Skeletal muscle tissue (tissue), 4 donors: ENCODE measurements around the gene XKR7. TPM values are rescaled to one million over a fixed set of nuclear protein-coding genes. Genes with fewer than 3 reads are reported as not detected.

Source experiments
- H3K27ac ChIP-seq: one replicate; pipeline ENCODE4 v1.7.0; 2013; ENCODE audit warnings: mild to moderate bottlenecking, low read depth, low read length, inconsistent platforms
- H3K27me3 ChIP-seq, 3 donors: one replicate each; pipeline ENCODE4 v1.7.0; 2013; ENCODE audit warnings: low read length in 3 of 3; ENCODE audit not compliant: control insufficient read depth in 3 of 3, insufficient read depth in 3 of 3
- H3K36me3 ChIP-seq, 3 donors: one replicate each; pipeline ENCODE4 v1.7.0; 2013; ENCODE audit warnings: low read length in 3 of 3; ENCODE audit not compliant: control insufficient read depth in 3 of 3, insufficient read depth in 3 of 3
- H3K4me1 ChIP-seq, 3 donors: one replicate each; pipeline ENCODE4 v1.7.0; 2013; ENCODE audit warnings: low read length in 3 of 3, mild to moderate bottlenecking in 3 of 3; ENCODE audit not compliant: control insufficient read depth in 3 of 3, insufficient read depth in 3 of 3
- H3K4me3 ChIP-seq, 3 donors: one replicate each; pipeline ENCODE4 v1.7.0; 2013; ENCODE audit warnings: low read length in 3 of 3
- H3K9ac ChIP-seq, 3 donors: one replicate each; pipeline ENCODE4 v1.7.0; 2013; ENCODE audit warnings: low read length in 3 of 3, mild to moderate bottlenecking in 3 of 3, moderate library complexity in 2 of 3, low read depth in 1 of 3
- H3K9me3 ChIP-seq, 3 donors: one replicate each; pipeline ENCODE4 v1.7.0; 2013; ENCODE audit warnings: low read length in 3 of 3; ENCODE audit not compliant: control insufficient read depth in 3 of 3
- total RNA-seq: library from RNA; depleted of rRNA; stranded (reverse); fragments of >200 nt; gene quantifications from one replicate; pipeline ENCODE4 v1.2.3, GENCODE V29; 2014
- donor health status: Osteomylitis.

XKR7 gene
- total RNA-seq, 1 donor from 2014 or later, result not detected

- H3K27ac ChIP-seq, result no peak overlapping the region
- H3K36me3 ChIP-seq, result no peaks in the 10 kb centered on the region
- peaks cover 22 to 27% (median 26%) of the 10 kb centered on the region in 3 donors for H3K27me3 ChIP-seq
- peaks cover 0 to 4% (median 0%) of the 10 kb centered on the region in 3 donors for H3K9me3 ChIP-seq
- H3K4me3 ChIP-seq, result no peak overlapping the region
- peaks cover 6 to 12% (median 7%) of the 10 kb centered on the region in 3 donors for H3K4me1 ChIP-seq
- no peak overlapping the region for H3K9ac ChIP-seq
These were observed 66.9 kb downstream of the XKR7 start for GRCh38 chr20:32034581-32035425.

GRCh38 chr20:32035426-32035779 lies 67.5 kb downstream of the XKR7 start:
- Histone ChIP-seq H3K4me1 (peaks cover 6 to 12% (median 7%) of the 10 kb centered on the region in 3 donors), H3K4me3 (no peak overlapping the region), H3K36me3 (no peaks in the 10 kb centered on the region), H3K27me3 (peaks cover 22 to 27% (median 26%) of the 10 kb centered on the region in 3 donors), H3K27ac (no peak overlapping the region), H3K9me3 (peaks cover 0 to 4% (median 0%) of the 10 kb centered on the region in 3 donors), H3K9ac (no peak overlapping the region)

- Histone ChIP-seq H3K9ac (no peak overlapping the region), H3K4me1 (peaks cover 5 to 6% (median 5%) of the 10 kb centered on the region in 3 donors), H3K9me3 (peaks cover 0 to 4% (median 0%) of the 10 kb centered on the region in 3 donors), H3K27me3 (peaks cover 17 to 27% (median 26%) of the 10 kb centered on the region in 3 donors), H3K4me3 (no peak overlapping the region), H3K36me3 (no peaks in the 10 kb centered on the region), H3K27ac (no peak overlapping the region)
These were observed 68.3 kb downstream of the XKR7 start for GRCh38 chr20:32036252-32036651.

- Histone ChIP-seq H3K9ac (no peak overlapping the region), H3K27ac (no peak overlapping the region), H3K9me3 (peaks cover 0 to 4% (median 0%) of the 10 kb centered on the region in 3 donors), H3K4me3 (no peak overlapping the region), H3K36me3 (no peaks in the 10 kb centered on the region), H3K27me3 (peaks cover 17 to 27% (median 26%) of the 10 kb centered on the region in 3 donors), H3K4me1 (peaks cover 0 to under 1% (median under 1%) of the 10 kb centered on the region in 3 donors)
These were observed 69.0 kb downstream of the XKR7 start for GRCh38 chr20:32036716-32037485.

GRCh38 chr20:32037929-32038328 lies 70.0 kb downstream of the XKR7 start:
- H3K9me3 ChIP-seq, result peaks cover 0 to 4% (median 0%) of the 10 kb centered on the region in 3 donors
- no peaks in the 10 kb centered on the region for H3K36me3 ChIP-seq
- no peak overlapping the region for H3K9ac ChIP-seq
- peaks cover 17 to 26% (median 23%) of the 10 kb centered on the region in 3 donors for H3K27me3 ChIP-seq
- H3K4me3 ChIP-seq, result no peak overlapping the region
- no peak overlapping the region for H3K27ac ChIP-seq
- H3K4me1 ChIP-seq, result no peaks in the 10 kb centered on the region

- Histone ChIP-seq H3K4me3 (no peak overlapping the region), H3K27ac (no peak overlapping the region), H3K9me3 (peaks cover 0 to 4% (median 0%) of the 10 kb centered on the region in 3 donors), H3K4me1 (no peaks in the 10 kb centered on the region), H3K9ac (no peak overlapping the region), H3K27me3 (peaks cover 6 to 10% (median 9%) of the 10 kb centered on the region in 3 donors), H3K36me3 (no peaks in the 10 kb centered on the region)
These were observed 72.4 kb downstream of the XKR7 start for GRCh38 chr20:32040142-32040953.

GRCh38 chr20:32045999-32046398 lies 78.0 kb downstream of the XKR7 start:
- no peaks in the 10 kb centered on the region for H3K4me1 ChIP-seq

GRCh38 chr20:32050324-32050841 lies 82.4 kb downstream of the XKR7 start:
- Histone ChIP-seq H3K4me3 (no peak overlapping the region), H3K9ac (no peak overlapping the region), H3K36me3 (no peaks in the 10 kb centered on the region), H3K9me3 (no peaks in the 10 kb centered on the region), H3K4me1 (peaks cover 0 to 2% (median 2%) of the 10 kb centered on the region in 3 donors), H3K27ac (no peak overlapping the region), H3K27me3 (peaks cover 34 to 50% (median 38%) of the 10 kb centered on the region in 3 donors)

More at GRCh38 chr20:32045999-32046398, 78.0 kb downstream of the XKR7 start:
- Histone ChIP-seq H3K4me3 (no peak overlapping the region), H3K9ac (no peak overlapping the region), H3K27ac (no peak overlapping the region), H3K36me3 (no peaks in the 10 kb centered on the region), H3K9me3 (no peaks in the 10 kb centered on the region), H3K27me3 (peaks cover 7 to 20% (median 12%) of the 10 kb centered on the region in 3 donors)

- Histone ChIP-seq H3K9me3 (no peaks in the 10 kb centered on the region), H3K27ac (no peak overlapping the region), H3K27me3 (peaks cover 34 to 50% (median 43%) of the 10 kb centered on the region in 3 donors)
These were observed 83.1 kb downstream of the XKR7 start for GRCh38 chr20:32050851-32051556.

More at GRCh38 chr20:32050851-32051556, 83.1 kb downstream of the XKR7 start:
- no peaks in the 10 kb centered on the region for H3K36me3 ChIP-seq
- no peak overlapping the region for H3K4me3 ChIP-seq
- peaks cover 0 to 2% (median 2%) of the 10 kb centered on the region in 3 donors for H3K4me1 ChIP-seq
- H3K9ac ChIP-seq, result no peak overlapping the region
